GM12891 (cell line): ENCODE data around the gene TRDN.

Experiments
- PAX5 ChIP-seq: IDR thresholded peaks from 2 replicates; pipeline ENCODE4 v1.6.1; 2011; ENCODE audit warnings: low read length, moderate library complexity, mild to moderate bottlenecking; ENCODE audit not compliant: insufficient read depth, severe bottlenecking
- POLR2A ChIP-seq: IDR thresholded peaks from 2 replicates; pipeline ENCODE4 v1.6.1; 2011; ENCODE audit warnings: low read depth, low read length, control low read depth
- POLR2AphosphoS5 ChIP-seq: IDR thresholded peaks from 2 replicates; pipeline ENCODE4 v1.6.1; 2011; ENCODE audit warnings: low read depth, low read length, control low read depth
- POU2F2 ChIP-seq: IDR thresholded peaks from 2 replicates; pipeline ENCODE4 v1.6.1; 2011; ENCODE audit warnings: low read depth, mild to moderate bottlenecking, control low read depth, low read length, moderate library complexity
- SPI1 ChIP-seq: IDR thresholded peaks from 2 replicates; pipeline ENCODE4 v1.6.1; 2011; ENCODE audit warnings: low read depth, low read length, control low read depth
- TAF1 ChIP-seq: IDR thresholded peaks from 2 replicates; pipeline ENCODE4 v1.6.1; 2011; ENCODE audit warnings: low read depth, low read length, control low read depth

GRCh38 chr6:123427008-123427407 lies 209.7 kb downstream of the TRDN start:
- TF ChIP-seq POLR2AphosphoS5 (no peak), POLR2A (no peak), TAF1 (no peak), SPI1 (no peak), PAX5 (no peak), POU2F2 (no peak)
